Measurements from ENCODE around the gene NR2F1-AS1.

DNA sequence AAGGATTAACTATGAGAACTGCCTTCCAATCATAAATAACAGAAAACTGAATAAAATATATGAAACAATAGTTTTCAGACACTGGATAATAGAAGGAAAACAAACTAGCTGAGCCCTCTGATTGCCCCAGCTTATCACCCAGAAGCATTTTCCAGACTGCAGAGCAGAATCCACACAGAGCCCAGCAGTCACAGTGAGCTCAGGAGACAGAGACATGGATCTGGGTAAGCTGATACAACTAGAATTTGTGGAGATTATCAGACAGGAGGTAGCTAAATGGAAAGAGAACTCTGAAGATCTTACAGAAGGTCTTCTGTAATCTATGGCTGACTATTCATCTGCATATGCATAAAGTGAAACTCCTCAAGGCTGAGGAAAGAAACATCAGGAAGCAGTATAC, 128.8 kb downstream of the NR2F1-AS1 start:
- TF ChIP-seq, protein P1, sequence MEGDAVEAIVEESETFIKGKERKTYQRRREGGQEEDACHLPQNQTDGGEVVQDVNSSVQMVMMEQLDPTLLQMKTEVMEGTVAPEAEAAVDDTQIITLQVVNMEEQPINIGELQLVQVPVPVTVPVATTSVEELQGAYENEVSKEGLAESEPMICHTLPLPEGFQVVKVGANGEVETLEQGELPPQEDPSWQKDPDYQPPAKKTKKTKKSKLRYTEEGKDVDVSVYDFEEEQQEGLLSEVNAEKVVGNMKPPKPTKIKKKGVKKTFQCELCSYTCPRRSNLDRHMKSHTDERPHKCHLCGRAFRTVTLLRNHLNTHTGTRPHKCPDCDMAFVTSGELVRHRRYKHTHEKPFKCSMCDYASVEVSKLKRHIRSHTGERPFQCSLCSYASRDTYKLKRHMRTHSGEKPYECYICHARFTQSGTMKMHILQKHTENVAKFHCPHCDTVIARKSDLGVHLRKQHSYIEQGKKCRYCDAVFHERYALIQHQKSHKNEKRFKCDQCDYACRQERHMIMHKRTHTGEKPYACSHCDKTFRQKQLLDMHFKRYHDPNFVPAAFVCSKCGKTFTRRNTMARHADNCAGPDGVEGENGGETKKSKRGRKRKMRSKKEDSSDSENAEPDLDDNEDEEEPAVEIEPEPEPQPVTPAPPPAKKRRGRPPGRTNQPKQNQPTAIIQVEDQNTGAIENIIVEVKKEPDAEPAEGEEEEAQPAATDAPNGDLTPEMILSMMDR (IDR thresholded peaks at IDR 0.05 in 4 of 5, conservative IDR thresholded peaks at IDR 0.05 in 1 of 5) = no peak
- TF ChIP-seq POLR2A (IDR thresholded peaks at IDR 0.05) = no peak

Data from gastrocnemius medialis (tissue), 4 donors.